HG03025 (cell line): ENCODE results near the gene MSTO1.
"Not testable (repeated sequence)": the region's sequence is repeated elsewhere in the genome, so short reads cannot be mapped to it uniquely, and the experiment has no call there.

Experiments
- ATAC-seq: cut with Tn5 transposase; IDR thresholded peaks from one replicate; pipeline ENCODE4 v1.9.1; 2021; ENCODE audit warnings: mild to moderate bottlenecking, moderate library complexity; ENCODE audit not compliant: unreplicated experiment, low FRiP score

The MSTO1 gene

DNA sequence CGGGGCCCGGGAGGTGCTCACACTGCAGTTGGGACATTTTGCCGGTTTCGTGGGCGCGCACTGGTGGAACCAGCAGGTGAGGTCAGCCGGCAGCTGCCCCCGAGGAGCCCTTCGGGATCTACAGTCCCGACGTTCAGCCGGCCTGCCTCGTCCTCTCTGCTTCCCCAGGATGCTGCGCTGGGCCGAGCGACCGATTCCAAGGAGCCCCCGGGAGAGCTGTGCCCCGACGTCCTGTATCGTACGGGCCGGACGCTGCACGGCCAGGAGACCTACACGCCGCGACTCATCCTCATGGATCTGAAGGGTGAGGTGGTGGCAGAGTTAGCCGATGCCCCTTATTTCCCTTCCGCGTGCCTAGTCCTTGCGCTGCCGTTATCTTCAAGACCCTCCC, 234 bp downstream of the MSTO1 start:
- not testable (repeated sequence) for ATAC-seq

DNA sequence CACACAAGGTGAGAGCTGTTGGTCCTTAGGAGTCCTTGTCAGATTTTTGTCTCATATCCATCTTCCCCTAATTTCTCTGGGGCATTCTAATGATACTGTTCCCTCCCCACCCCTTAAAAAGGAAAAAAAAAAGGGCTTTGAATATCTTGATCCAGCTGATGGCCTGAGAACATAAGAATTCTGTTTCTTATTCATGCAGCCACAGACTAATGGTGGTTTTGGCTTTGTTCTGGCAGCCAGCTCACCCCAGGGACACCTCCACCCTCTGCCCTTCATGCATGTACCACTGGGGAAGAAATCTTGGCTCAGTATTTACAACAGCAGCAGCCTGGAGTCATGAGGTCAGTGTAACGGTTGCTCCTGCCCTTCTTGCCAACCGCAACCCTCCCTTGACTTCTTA, 3.2 kb downstream of the MSTO1 start:
- not testable (repeated sequence) for ATAC-seq

DNA sequence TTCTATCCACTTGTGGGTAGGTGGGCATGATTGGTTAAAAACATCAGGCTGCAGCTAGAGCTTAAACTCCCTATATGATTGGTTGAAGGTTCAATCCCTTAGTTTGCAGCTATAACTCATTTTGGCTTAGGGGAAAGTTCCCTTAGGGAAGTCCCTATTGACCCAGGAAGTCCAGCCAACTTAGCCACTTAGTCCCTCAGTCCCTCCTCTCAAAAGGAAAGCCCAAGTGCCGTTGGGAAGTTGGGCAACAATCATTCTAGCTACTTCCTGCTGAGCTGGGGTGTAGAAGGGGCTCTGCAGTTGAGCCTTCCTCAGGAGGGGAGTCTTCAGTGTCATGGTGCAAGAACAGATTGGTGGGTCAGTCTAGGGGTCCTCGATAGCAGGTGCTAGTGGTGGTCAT, 12.2 kb downstream of the MSTO1 start:
- ATAC-seq: no peak

DNA sequence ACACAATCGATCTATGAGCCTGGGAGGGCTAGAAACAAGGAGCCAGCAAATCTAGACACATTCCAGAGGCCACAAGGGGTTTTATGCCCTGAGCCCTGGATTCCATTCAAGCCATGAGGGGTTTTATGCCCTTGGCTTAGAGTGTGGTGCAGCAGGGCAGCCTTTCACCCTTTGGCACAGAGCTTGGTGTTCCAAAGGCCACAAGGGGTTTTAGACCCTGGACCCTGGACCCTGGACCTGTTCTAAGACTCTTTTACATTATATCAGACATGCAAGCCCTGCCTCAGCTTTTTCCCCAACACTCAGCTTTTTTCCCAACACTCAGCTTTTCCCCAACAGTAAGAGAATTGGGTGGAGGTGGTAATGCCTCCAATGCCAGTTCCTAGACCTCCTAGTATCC, 13.3 kb downstream of the MSTO1 start:
- ATAC-seq: no peak

DNA sequence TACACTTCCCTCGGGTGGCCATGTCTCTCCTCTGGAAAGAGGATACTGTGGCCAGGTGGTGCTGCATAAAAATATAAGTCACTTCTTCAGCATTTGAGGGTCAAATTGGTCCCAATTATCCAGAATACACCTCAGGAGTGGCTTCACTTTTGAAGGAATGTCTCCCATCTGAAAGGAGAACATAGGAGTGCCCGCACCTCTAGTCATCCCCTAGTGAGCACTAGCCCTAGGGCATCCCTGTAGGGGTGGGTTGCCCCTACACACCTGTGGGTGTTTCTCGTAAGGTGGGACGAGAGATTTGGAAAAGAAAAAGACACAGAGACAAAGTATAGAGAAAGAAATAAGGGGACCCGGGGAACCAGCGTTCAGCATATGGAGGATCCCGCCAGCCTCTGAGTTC, 16.4 kb downstream of the MSTO1 start:
- not testable (repeated sequence) for ATAC-seq

DNA sequence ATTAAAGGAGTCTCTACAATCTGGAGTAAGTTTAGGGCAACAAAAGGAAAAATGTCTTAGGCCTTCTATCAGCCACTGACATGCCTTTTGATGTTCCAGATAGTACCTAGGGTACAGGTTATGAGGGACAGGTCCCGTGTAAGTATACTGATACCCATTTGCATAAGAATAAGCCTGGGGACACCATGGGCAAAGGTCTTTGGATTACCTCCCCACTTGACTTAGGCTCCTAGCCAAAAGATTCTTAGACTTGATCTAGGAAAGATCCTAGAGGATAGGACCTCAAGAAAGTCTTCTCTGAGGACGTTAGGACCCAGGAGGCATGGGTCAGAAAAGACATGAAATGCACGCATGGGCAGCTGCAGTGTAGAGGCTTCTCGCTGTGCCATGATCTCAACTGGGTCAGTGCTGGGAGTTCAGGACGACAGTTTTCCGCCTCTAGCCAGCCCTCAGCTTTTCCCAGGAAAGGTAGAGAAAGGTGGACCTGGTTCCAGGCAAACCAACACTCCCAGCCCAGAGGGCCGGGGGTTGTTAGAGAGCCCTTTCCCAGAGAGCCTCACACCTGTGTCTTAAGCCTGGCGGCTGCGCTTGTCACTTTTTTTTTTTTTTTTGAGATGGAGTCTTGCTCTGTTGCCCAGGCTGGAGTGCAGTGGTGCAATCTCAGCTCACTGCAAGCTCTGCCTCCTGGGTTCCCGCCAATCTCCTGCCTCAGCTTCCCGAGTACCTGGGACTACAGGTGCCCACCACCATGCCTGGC, 26.6 kb downstream of the MSTO1 start:
- no peak for ATAC-seq

DNA sequence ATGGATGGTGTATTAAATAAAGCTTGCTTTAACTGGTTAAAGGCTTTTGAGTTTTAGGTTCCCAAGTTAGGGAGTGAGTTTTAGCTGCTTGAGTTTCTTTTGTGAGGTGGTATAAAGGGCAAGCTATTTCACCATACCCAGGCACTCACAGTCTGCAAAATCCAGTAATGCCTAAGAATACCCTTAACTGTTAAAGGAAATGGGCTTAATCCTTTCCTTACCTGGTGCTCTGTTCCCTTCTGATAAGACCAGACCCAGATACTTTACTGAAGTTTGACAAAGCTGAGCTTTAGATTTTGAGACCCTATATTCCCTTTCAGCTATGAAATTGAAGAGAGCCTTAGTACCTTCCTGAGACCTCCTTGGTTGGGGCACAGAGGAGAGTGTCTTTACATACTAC, 30.3 kb downstream of the MSTO1 start:
- ATAC-seq: no peak

DNA sequence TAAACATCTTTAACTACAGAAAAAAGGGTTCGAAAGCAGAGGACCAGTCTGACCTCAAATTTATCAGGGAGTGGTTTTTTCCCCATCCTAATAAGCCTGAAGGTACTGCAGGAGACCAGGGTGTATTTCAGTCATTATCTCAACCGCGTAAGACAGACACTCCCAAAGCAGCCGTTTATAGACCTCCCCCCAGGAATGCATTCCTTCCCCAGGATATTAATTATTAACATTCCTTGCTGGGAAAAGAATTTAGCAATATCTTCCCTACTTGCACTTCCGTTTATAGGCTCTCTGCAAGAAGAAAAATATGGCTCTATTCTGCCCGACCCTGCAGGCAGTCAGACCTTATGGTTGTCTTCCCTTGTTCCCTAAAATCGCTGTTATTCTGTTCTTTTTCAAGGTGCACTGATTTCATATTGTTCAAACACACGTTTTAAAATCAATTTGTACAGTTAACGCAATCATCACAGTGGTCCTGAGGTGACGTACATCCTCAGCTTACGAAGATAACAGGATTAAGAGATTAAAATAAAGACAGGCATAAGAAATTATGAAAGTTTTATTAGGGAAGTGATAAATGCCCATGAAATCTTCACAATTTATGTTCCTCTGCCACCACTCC, 32.7 kb downstream of the MSTO1 start:
- ATAC-seq: not testable (repeated sequence)

DNA sequence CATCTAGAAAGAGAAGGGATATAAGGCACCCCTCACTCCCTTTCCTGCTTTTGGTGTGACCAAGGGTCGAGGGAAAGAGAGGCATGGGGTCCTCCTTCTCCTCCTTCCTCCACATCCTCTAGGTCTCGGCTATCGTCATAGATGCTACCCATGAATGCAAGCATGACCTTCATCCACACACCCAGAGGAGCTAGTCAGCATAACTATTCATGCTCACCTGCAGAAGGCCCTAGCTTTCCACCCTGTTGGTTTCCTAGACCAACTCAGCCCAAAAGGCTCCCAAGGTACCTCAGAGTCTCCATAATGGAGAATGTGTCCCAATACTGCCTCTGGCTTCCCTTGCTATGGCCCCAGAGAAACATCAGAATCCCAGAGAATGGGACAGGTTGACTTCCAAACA, 33.2 kb downstream of the MSTO1 start:
- no peak for ATAC-seq

DNA sequence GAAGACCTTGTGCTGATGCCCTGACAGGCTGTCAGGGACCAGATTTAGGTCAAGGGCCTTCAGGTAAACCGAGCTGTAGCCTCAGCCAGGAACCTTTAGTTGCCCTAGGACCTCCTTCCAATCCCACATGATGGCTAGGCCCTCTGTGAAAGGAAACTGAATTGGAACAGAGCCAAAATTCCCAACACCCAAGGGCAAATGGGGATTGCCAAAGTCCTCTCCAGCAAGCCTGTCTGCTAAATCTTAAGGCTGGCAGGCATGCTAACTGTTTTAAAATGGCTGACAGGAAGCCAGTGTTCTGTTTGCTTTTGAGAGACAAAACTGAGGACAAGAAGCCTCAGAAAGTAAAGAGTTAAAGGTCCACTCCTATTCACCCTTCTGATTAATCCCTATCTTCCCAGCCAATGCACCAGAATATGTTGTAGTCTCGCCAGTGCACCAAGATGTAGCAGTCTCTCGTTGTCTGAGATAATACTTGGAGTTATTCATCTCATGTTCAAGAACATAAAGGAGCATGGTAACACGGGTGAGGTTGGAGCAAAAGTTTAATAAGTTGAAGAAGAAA, 35.1 kb downstream of the MSTO1 start:
- ATAC-seq: no peak

DNA sequence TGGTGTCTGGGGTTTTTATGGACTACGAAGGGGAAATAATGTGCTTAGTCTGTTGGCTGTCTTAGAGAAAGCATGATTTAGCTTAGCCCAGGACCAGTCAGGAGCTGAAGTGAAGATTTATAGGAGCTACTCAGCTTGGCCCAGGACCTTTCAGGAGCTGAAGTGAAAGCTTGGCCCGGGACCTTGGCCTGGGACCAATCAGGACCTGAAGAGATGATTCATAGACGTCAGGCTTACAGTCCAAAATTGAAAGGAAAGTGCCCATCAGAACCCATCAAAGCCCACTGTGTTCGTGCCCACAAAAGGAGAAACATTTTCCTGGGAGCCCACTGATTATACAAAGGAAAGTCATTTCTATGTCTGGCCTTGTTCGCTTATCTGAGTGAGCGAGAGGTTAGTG, 35.6 kb downstream of the MSTO1 start:
- no peak for ATAC-seq

DNA sequence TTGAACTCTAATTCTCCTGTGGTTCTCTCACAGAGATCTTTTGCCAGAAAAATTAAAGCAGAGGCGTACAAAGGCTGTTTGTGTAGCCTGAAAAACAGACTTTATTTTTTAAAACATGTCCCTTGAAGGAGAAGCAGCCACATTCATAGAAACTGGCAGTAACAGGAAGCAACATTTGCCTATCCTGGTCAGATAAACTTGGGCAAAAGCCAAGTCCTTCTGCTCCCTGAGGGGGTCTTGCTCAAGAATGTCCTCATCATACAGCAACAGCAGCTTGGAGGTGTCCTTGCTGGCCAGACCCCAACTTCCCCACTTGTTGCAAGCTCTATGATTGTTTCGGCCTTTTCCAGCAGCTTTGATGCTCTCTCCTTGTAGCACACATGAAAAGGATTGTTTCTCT, 36.3 kb downstream of the MSTO1 start:
- no peak for ATAC-seq

DNA sequence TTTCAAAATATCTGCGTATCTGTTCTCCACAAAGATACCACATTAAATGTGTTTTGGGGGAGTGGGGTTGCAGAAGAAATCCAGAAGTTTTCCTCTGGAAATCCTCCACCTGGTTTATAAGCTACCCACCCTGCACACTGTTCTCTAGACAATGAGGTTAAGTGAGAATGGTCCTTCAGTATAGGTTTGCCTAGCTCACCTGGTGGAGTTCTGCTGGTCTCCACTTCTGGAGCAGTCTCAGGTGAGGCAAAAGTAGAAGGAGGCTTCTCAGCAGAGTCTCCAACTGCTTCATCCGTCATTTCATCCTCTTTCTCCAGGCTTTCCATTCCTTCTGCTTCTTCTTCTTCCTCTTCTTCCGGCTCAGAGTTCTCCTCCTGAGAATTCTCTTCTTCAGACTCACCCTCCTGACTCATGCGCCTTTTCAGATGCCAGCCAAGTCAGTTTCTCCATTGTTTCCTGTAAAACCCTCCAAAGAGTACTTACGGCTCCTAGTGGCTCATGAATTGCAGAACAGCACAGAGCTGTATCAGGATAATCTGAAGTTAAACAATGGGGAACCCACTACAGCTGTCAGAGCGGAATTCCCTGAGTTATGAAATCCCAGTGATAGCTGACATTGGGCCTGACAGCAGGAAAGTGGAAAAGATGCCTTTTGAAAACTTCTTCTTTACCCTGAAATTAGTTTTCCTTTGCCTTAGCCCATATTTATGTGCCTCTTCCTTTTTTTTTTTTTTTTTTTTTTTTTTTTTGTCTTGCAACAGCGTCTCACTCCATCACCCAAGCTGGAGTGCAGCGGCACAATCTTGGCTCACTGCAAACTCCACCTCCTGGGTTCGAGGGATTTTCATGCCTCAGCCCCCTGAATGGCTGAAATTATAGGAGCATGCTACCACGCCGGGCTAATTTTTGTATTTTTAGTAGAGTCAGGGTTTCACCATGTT, 38.5 kb downstream of the MSTO1 start:
- ATAC-seq: no peak

DNA sequence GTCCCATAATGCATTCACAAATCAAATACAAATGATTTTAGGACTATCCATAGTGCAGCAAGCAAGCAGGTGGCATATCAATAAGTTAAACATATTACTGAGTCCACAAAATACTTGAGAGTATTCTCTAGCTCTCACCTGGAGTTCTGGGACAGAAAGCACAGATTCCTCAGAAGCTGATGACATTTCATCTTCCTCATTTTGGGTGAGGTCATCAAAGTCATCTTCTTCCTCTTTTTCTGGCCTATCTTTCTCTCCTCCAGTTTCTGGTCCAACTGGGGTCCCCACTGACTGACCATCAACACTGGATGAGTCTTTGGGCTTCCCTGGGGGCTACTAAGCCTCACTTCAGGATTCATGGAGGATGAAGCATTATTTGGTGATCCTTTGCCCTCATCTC, 39.7 kb downstream of the MSTO1 start:
- no peak for ATAC-seq

DNA sequence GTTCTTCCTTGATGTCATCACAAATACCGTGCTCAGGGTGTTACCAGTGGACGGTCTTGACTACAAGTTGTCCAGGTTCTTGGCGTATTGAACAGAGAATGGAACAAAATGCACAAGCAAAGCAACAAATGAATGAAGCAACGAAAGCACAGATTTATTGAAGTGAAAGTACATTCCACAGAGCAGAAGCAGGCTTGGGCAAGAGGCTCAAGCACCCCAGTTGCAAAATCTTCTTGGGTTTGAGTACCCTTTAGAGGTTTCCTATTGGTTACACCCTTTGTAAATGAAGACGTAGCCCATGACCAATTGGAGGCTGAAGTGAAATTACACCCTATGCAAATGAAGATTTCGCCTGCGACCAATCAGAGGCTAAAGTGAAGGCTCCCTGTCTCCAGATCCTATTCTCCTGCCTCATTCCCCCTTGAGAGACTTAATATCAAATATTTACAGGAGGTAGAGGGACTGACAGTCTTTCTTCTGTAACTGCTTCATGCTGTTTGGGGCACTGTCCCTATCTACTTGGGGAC, 40.3 kb downstream of the MSTO1 start:
- ATAC-seq: no peak

DNA sequence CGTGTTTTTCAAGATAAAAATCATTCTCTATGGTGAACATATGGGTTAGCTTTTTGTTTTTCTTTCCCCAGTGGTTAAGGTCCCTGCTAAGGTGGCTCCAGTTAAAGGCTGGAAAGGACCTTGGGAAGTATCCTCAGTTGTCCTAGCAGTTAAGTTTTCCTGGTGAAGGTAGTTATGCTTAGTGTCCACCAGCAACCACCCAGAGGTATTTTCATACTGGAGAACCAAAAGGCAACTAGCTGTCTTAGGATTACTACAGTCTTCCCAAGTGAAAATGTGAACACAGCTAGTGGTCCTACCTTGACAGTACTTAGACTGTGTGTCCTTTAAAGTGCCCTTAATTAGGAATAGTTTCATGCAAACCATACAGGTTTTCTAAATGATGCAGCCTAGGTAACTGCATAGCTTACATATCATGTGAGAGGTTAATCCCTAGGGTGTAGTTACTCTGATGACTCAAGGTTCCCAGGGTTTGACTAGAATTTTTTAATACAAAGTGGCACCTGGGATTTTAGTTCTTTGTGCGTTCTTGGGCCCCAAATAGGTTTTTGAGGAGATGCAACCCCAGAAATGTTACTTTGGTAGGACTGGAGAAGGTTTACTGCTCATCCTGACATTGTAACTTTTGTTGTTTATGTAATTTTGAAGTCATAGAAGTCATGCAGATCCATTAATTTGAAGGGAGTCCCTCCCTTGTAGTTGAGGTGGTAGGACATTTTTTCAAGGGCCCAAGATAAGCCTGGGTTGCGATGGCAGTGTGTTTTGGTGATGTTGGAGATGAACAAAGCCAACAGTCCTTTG, 42.0 kb downstream of the MSTO1 start:
- no peak for ATAC-seq

DNA sequence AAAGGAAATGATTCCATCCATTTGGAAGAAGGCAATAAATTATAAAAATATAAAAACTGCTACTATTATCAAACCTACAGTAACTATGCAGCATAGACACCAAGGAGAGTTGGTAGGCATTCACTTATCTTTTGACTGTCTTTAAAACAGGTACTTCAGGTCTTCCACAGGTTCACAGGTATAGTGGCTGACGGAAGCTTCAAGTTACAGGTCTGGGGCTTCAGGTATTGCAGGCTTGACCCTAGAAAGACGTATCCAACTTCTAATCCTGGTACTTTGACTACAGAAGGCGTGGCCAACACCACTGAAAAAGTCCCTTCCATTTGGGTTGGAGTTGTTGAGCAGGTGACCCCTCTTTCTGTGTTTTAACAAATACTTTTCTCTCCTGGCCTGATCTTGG, 42.9 kb downstream of the MSTO1 start:
- ATAC-seq: no peak

DNA sequence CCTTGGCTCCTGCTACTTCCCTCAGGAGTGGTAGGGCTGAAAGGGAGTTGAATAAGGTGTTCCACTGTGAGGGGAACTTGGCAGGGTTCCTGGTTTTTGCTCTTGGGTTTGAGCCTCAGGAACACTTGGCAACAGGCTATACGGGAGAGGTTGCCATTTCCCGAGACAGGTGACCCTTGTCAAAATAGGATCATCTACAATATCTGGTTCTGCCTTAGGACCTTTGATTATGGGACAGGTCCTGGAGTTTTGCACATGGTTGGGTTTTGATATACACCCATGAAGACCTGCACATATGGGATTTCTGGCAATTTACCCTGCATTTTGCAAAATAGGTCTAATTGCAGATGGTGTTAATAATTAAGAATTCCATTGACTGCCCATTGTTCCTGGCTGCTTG, 47.4 kb downstream of the MSTO1 start:
- ATAC-seq: no peak

DNA sequence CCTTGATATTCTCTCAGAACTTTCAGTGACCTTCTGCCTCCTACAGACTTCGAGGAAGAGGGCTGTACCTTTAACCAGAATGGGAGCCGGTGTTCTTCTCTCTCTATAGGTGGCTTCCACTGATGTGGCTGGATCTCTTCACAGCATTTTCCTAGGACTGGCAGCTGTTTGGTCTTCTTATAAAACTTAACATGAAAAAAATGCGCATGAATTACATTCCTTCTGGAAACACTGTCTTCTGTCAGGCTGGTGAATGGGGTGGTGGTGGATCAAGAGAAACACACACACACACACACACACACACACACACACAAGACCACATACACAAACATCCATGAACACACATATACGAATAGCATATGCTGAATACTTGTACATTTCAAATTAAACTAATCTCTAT, 51.2 kb downstream of the MSTO1 start:
- not testable (repeated sequence) for ATAC-seq
